Endothelial cell of umbilical vein (primary cell): ENCODE results near the gene MAPK13. TPM values are rescaled to one million over a fixed set of nuclear protein-coding genes. Genes with fewer than 3 reads are reported as not detected.

Experiments used
- BruUV-seq: library from RNA; stranded (reverse); fragments of 400-500 nt; replicated peaks from 2 replicates; lab custom pipeline; 2021; lab: Mats Ljungman, UMichigan
- CTCF ChIA-PET: fragments of 300-600, 350-600 bp; sonication (Branson Sonifier 250); formaldehyde crosslinking; loops from one replicate; lab custom pipeline; 2021; ENCODE audit warnings: antibody characterized with exemption, inconsistent platforms; lab: Charles Lee
- POLR2A ChIA-PET: fragments of 300-600, 350-600 bp; sonication (Branson Sonifier 250); formaldehyde crosslinking; loops from one replicate; lab custom pipeline; 2021; ENCODE audit warnings: antibody characterized with exemption, inconsistent platforms; lab: Charles Lee
- DNase-seq: peaks from one replicate; pipeline ENCODE4 v3.0.0-alpha.2; 2011; ENCODE audit warnings: low read depth, low spot score
- FAIRE-seq: peaks from 2 replicates; lab custom pipeline; 2011; peaks lifted over from hg19 to GRCh38; lab: Jason Lieb, UNC
- H2AFZ ChIP-seq: 2 replicates; pipeline ENCODE4 v1.6.0; 2012; ENCODE audit warnings: low read depth, low read length, control low read depth, inconsistent platforms
- H3K27ac ChIP-seq: 2 replicates; pipeline ENCODE4 v1.5.1; 2011; ENCODE audit warnings: low read depth, mild to moderate bottlenecking, control low read depth, low read length, moderate library complexity; ENCODE audit not compliant: insufficient read depth
- H3K27me3 ChIP-seq, 2 experiments: 2 replicates each; pipeline versions ENCODE4 v1.6.0 to v1.6.1; 2011; ENCODE audit warnings: low read length in 2 of 2, mixed read lengths in 1 of 2; ENCODE audit not compliant: control insufficient read depth in 2 of 2, insufficient read depth in 2 of 2
- H3K36me3 ChIP-seq, 2 experiments: 2 replicates in 1 of 2; 3 replicates in 1 of 2; pipeline ENCODE4 v1.5.1; 2011; ENCODE audit warnings: low read length in 2 of 2, mild to moderate bottlenecking in 1 of 2, moderate library complexity in 1 of 2; ENCODE audit not compliant: control insufficient read depth in 2 of 2, insufficient read depth in 2 of 2; ENCODE audit errors: extremely low read depth in 1 of 2
- H3K4me1 ChIP-seq: 3 replicates; pipeline ENCODE4 v1.5.1; 2011; ENCODE audit warnings: mild to moderate bottlenecking, low read length; ENCODE audit not compliant: control insufficient read depth, insufficient read depth; ENCODE audit errors: extremely low read depth
- H3K4me2 ChIP-seq: 2 replicates; pipeline ENCODE4 v1.6.1; 2011; ENCODE audit warnings: low read length, control low read depth, mixed read lengths; ENCODE audit not compliant: insufficient read depth
- H3K4me3 ChIP-seq, 3 experiments: fragments of 200-600 bp in 1 of 3; sonication (generic), shearing (Covaris generic) in 1 of 3; replicated peaks in 1 of 3; 2 replicates each; pipeline ENCODE4 v1.5.1; 2011 to 2016; ENCODE audit warnings: control low read depth in 3 of 3, low read length in 3 of 3, mild to moderate bottlenecking in 2 of 3, inconsistent platforms in 1 of 3, low read depth in 1 of 3, moderate library complexity in 1 of 3; ENCODE audit not compliant: insufficient read depth in 1 of 3
- H3K79me2 ChIP-seq: 2 replicates; pipeline ENCODE4 v1.6.0; 2012; ENCODE audit warnings: low read length, inconsistent platforms; ENCODE audit not compliant: control insufficient read depth, insufficient read depth
- H3K9ac ChIP-seq: replicated peaks from 2 replicates; pipeline ENCODE3; 2011; ENCODE audit warnings: low read length, control low read depth; ENCODE audit not compliant: insufficient read depth; ENCODE audit errors: extremely low read depth
- H3K9me1 ChIP-seq: replicated peaks from 3 replicates; pipeline ENCODE4 v1.6.0; 2011; ENCODE audit warnings: mild to moderate bottlenecking, low read length; ENCODE audit not compliant: control insufficient read depth, insufficient read depth; ENCODE audit errors: extremely low read depth
- H3K9me3 ChIP-seq: replicated peaks from 2 replicates; pipeline ENCODE4 v1.5.1; 2012; ENCODE audit warnings: low read length, inconsistent platforms; ENCODE audit not compliant: control insufficient read depth, insufficient read depth
- H4K20me1 ChIP-seq: replicated peaks from 2 replicates; pipeline ENCODE3; 2011; ENCODE audit warnings: mild to moderate bottlenecking, low read length; ENCODE audit not compliant: control insufficient read depth, insufficient read depth; ENCODE audit errors: extremely low read depth
- EZH2 ChIP-seq: IDR thresholded peaks from 2 replicates; pipeline ENCODE4 v1.6.1; 2012; ENCODE audit warnings: borderline replicate concordance, low read depth, mild to moderate bottlenecking, moderate library complexity, low read length, inconsistent platforms; ENCODE audit not compliant: severe bottlenecking
- FOS ChIP-seq: IDR thresholded peaks from 2 replicates; pipeline ENCODE4 v1.6.1; 2011; ENCODE audit warnings: mild to moderate bottlenecking, low read length, moderate library complexity, borderline replicate concordance; ENCODE audit not compliant: insufficient read depth
- JUN ChIP-seq: IDR thresholded peaks from 2 replicates; pipeline ENCODE4 v1.6.1; 2011; ENCODE audit warnings: borderline replicate concordance, low read depth; ENCODE audit not compliant: insufficient read length, insufficient read depth
- MYC ChIP-seq: IDR thresholded peaks from one replicate; pipeline ENCODE4 v1.6.1; 2011; ENCODE audit warnings: mild to moderate bottlenecking, low read depth, low read length
- POLR2A ChIP-seq: IDR thresholded peaks from 2 replicates; pipeline ENCODE4 v1.6.1; 2012; ENCODE audit warnings: low read depth, mild to moderate bottlenecking, control low read depth, low read length
- POLR2AphosphoS5 ChIP-seq: IDR thresholded peaks from 2 replicates; pipeline ENCODE4 v1.6.1; 2012; ENCODE audit warnings: low read depth, mild to moderate bottlenecking, control low read depth, low read length, moderate library complexity; ENCODE audit not compliant: insufficient read depth
- dilution Hi-C: fragments of 300-500 bp; cut with MboI; formaldehyde crosslinking; loops from one replicate; pipeline ENCODE4 v1.15.0; 2019; ENCODE audit warnings: low sequenced_read_pairs; ENCODE audit not compliant: extremely low pct_ligation_motif_present
- intact Hi-C: fragments of 100-400 bp; cut with micrococcal nuclease; formaldehyde crosslinking; loops from one replicate; pipeline ENCODE4 v1.10.0; 2022
- polyA plus RNA-seq, 4 experiments: library from polyadenylated mRNA; depleted of rRNA in 3 of 4; stranded (reverse) in 3 of 4; unstranded in 1 of 4; fragments of >200 nt; gene quantifications; 2 replicates each; pipeline versions ENCODE4 v1.2.1 to v1.2.3, GENCODE V29; 2011 to 2012; ENCODE audit warnings: missing spikeins in 1 of 4
- total RNA-seq: library from RNA; stranded (reverse); gene quantifications from 2 replicates; pipeline ENCODE4 v1.2.3, GENCODE V29; 2021
- TF ChIP-seq, protein P1 (sequence below), 2 donors: IDR thresholded peaks; 1 replicate in 1 of 2; 2 replicates in 1 of 2; pipeline ENCODE4 v1.5.1; 2011; ENCODE audit warnings: low read length in 2 of 2, mild to moderate bottlenecking in 2 of 2, moderate library complexity in 2 of 2, control low read depth in 1 of 2, inconsistent platforms in 1 of 2, low read depth in 1 of 2; ENCODE audit not compliant: insufficient read depth in 1 of 2; ENCODE audit errors: extremely low read depth in 1 of 2
- TF ChIP-seq, protein P2 (sequence below): IDR thresholded peaks from 2 replicates; pipeline ENCODE4 v1.6.1; 2011; ENCODE audit not compliant: insufficient read depth, insufficient read length

Gene MAPK13
- total and polyA plus RNA-seq, 2 donors (not counting 3 experiments of a cell fraction or from before 2014, with no cell fraction given), result 9.0 to 11.6 TPM

DNA sequence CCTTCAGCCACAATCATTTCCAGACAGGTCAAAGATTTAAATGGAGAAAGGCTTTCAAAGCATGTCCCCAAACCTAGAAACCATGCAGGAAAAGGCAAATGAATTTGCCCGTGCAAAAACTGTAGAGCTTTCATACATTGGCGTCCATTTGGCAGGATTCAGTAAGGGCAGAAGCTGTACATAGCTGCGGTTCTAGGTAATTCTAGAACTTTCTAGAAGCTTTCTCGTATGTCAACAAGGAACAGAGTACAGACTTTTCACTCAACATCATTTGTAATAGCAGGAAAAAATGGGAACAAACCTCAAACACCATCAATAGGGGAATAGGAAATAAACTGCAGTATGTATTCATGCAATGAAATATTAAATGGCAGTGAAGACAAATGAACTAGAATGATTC lies 11.1 kb upstream of the MAPK13 start:
- intact Hi-C loops (no loop called here), dilution Hi-C loops (no loop called here)
- no TSS peak for BruUV-seq

More for the DNA sequence above, 11.1 kb upstream of the MAPK13 start:
- Histone ChIP-seq H3K4me1 (peaks cover 15% of the 10 kb centered on the region), H3K27ac (no peak overlapping the region), H3K27me3 (no peaks in the 10 kb centered on the region), H3K9me1 (no peaks in the 10 kb centered on the region), H3K4me3 (no peak overlapping the region), H3K79me2 (no peaks in the 10 kb centered on the region), H3K9ac (no peak overlapping the region), H3K9me3 (no peaks in the 10 kb centered on the region), H3K36me3 (no peaks in the 10 kb centered on the region), H2AFZ (no peak overlapping the region), H4K20me1 (no peaks in the 10 kb centered on the region), H3K4me2 (no peak overlapping the region)
- no peak for DNase-seq
- TF ChIP-seq EZH2 (no peak), JUN (no peak), POLR2AphosphoS5 (no peak), POLR2A (no peak), MYC (no peak), FOS (no peak)
- TF ChIP-seq, protein P1, sequence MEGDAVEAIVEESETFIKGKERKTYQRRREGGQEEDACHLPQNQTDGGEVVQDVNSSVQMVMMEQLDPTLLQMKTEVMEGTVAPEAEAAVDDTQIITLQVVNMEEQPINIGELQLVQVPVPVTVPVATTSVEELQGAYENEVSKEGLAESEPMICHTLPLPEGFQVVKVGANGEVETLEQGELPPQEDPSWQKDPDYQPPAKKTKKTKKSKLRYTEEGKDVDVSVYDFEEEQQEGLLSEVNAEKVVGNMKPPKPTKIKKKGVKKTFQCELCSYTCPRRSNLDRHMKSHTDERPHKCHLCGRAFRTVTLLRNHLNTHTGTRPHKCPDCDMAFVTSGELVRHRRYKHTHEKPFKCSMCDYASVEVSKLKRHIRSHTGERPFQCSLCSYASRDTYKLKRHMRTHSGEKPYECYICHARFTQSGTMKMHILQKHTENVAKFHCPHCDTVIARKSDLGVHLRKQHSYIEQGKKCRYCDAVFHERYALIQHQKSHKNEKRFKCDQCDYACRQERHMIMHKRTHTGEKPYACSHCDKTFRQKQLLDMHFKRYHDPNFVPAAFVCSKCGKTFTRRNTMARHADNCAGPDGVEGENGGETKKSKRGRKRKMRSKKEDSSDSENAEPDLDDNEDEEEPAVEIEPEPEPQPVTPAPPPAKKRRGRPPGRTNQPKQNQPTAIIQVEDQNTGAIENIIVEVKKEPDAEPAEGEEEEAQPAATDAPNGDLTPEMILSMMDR (IDR thresholded peaks at IDR 0.05; ENCODE audit: extremely low read depth in 1 of 2, insufficient read depth in 1 of 2, low read depth in 1 of 2, low read length in 2 of 2), result no peak
- TF ChIP-seq, protein P2, sequence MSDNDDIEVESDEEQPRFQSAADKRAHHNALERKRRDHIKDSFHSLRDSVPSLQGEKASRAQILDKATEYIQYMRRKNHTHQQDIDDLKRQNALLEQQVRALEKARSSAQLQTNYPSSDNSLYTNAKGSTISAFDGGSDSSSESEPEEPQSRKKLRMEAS, result no peak
- ChIA-PET CTCF (interaction anchor here (0.7 to 1.3 kb wide), 2 partner anchors 222 to 359 kb away, joined by 3 read pairs; no protein-coding TSS in a partner anchor), POLR2A (no interaction called here)
- no peak for FAIRE-seq
